Upper lobe of right lung (tissue), 1 donor: ENCODE data around the gene KSR1. TPM values are rescaled to one million over a fixed set of nuclear protein-coding genes. Genes with fewer than 3 reads are reported as not detected.
"Not testable (repeated sequence)": the region's sequence is repeated elsewhere in the genome, so short reads cannot be mapped to it uniquely, and the experiment has no call there.

Experiments
- ATAC-seq: fragments of 200-7000 bp; cut with Tn5 transposase; one replicate; pipeline ENCODE4 v1.9.1; 2020; ENCODE audit warnings: mild to moderate bottlenecking, moderate library complexity
- DNase-seq: peaks from one replicate; pipeline ENCODE4 v3.0.0-alpha.2; 2020
- H3K27ac ChIP-seq: fragments of 200-600 bp; one replicate; pipeline ENCODE4 v1.8.0; 2022
- H3K27me3 ChIP-seq: fragments of 200-600 bp; one replicate; pipeline ENCODE4 v1.8.0; 2022; ENCODE audit warnings: mild to moderate bottlenecking
- H3K36me3 ChIP-seq: fragments of 200-600 bp; one replicate; pipeline ENCODE4 v1.8.0; 2022
- H3K4me1 ChIP-seq: fragments of 200-600 bp; one replicate; pipeline ENCODE4 v1.8.0; 2022
- H3K4me3 ChIP-seq: fragments of 200-600 bp; one replicate; pipeline ENCODE4 v1.8.0; 2022; ENCODE audit warnings: mild to moderate bottlenecking
- H3K9me3 ChIP-seq: fragments of 200-600 bp; one replicate; pipeline ENCODE4 v1.8.0; 2022
- intact Hi-C: fragments of 100-400 bp; cut with DNase I; formaldehyde crosslinking; loops from one replicate; pipeline ENCODE4 v1.11.0; 2022
- total RNA-seq: library from RNA; stranded (reverse); fragmentation: NEBNext Ultra II Directional; extraction: Animal tissue kit (Norgen Biotek cat#: 25700); gene quantifications from one replicate; pipeline ENCODE4 v1.2.1, GENCODE V29; 2021
- TF ChIP-seq, protein P1 (sequence below): fragments of 200-600 bp; IDR thresholded peaks from one replicate; pipeline ENCODE4 v1.8.0; 2022; ENCODE audit warnings: antibody characterized with exemption
- donor health status: DM: no; HTN: yes; CAD: no; lungs with severe emphysema.

The KSR1 gene
- total RNA-seq, 1 donor from 2014 or later: 52.5 TPM

DNA sequence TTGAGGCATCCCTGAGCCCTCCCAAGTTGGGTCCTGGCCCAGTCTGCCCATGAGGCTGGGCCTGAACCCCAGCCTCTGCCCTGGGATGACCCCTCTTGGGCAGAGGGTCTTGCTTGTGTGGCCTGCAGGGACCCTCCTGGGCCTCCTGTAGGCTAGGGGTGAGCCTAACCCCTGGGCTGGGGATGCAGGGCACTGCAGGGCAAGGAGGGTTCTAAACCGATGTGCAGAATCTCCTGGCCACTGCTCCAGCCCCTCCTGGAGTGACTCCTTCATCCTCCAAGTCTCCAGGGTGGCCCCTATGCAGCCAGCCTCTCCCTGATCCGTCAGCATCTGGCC, 212.2 kb downstream of the KSR1 start:
- Histone ChIP-seq H3K4me1 (no peaks in the 10 kb centered on the region), H3K36me3 (no peaks in the 10 kb centered on the region), H3K9me3 (no peaks in the 10 kb centered on the region), H3K4me3 (no peak overlapping the region), H3K27ac (no peak overlapping the region), H3K27me3 (no peaks in the 10 kb centered on the region)
- TF ChIP-seq, protein P1, sequence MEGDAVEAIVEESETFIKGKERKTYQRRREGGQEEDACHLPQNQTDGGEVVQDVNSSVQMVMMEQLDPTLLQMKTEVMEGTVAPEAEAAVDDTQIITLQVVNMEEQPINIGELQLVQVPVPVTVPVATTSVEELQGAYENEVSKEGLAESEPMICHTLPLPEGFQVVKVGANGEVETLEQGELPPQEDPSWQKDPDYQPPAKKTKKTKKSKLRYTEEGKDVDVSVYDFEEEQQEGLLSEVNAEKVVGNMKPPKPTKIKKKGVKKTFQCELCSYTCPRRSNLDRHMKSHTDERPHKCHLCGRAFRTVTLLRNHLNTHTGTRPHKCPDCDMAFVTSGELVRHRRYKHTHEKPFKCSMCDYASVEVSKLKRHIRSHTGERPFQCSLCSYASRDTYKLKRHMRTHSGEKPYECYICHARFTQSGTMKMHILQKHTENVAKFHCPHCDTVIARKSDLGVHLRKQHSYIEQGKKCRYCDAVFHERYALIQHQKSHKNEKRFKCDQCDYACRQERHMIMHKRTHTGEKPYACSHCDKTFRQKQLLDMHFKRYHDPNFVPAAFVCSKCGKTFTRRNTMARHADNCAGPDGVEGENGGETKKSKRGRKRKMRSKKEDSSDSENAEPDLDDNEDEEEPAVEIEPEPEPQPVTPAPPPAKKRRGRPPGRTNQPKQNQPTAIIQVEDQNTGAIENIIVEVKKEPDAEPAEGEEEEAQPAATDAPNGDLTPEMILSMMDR: no peak
- intact Hi-C loops: no loop called here
- DNase-seq (no peak), ATAC-seq (no peak)

DNA sequence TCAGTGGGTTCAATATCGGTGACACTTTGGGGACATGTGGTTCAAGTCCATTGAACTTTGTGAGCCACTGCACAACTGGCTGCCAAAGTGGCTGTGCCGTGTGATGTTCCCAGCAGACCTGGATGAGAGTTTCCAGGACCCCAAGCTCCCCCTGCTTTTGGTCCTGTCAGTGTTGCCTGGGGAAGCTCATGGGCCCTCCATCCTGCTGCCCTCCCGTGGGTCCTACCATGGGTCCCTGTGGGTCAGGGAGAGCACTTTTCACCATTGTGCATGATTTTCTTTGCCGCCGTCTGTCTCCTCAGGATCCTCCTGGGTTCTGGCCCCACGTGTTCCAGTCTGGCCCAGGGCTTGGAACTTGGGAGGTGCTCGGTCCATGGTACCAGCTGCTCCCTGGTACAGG, 212.9 kb downstream of the KSR1 start:
- peak; percentile 30 for DNase-seq
- Histone ChIP-seq H3K4me1 (no peaks in the 10 kb centered on the region), H3K27me3 (no peaks in the 10 kb centered on the region), H3K27ac (no peak overlapping the region), H3K4me3 (no peak overlapping the region), H3K36me3 (no peaks in the 10 kb centered on the region), H3K9me3 (no peaks in the 10 kb centered on the region)
- intact Hi-C loops: no loop called here
- ATAC-seq: no peak
- TF ChIP-seq, protein P1: no peak

DNA sequence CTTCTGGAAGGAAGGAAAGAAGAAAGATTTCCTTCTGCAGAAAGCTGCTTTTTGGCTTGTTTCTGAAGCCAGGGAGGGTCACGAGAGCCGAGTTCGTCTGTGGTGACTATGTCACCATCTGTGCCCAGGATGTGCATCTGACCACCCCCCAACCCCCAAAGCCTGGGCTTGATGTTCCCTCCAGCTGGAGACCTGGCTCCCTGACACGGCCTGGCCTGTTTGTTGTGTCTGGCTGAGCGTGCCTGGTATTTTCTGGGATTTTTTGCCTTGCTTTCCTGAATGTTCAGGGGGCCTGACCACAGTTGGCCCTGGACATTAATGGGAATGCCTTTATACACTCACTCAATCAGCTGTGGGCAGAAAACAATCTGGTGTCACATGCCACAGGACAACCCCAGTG, 213.6 kb downstream of the KSR1 start:
- H3K36me3 ChIP-seq: no peaks in the 10 kb centered on the region
- ATAC-seq (no peak), DNase-seq (peak; percentile 48)
- H3K9me3 ChIP-seq: no peaks in the 10 kb centered on the region
- H3K4me1 ChIP-seq: no peaks in the 10 kb centered on the region
- no peak overlapping the region for H3K27ac ChIP-seq
- H3K27me3 ChIP-seq: no peaks in the 10 kb centered on the region
- TF ChIP-seq, protein P1: no peak
- no peak overlapping the region for H3K4me3 ChIP-seq
- intact Hi-C loops: loop anchor here (10.0 kb wide), 1 partner anchor 85 kb away; no protein-coding TSS in a partner anchor

GRCh38 chr17:27670791-27671590, 214.7 kb downstream of the KSR1 start:
- DNase-seq (peak; percentile 52), ATAC-seq (no peak)
- intact Hi-C loops: loop anchor here (10.0 kb wide), 1 partner anchor 84 kb away; no protein-coding TSS in a partner anchor
- no peaks in the 10 kb centered on the region for H3K4me1 ChIP-seq
- H3K27ac ChIP-seq: no peak overlapping the region
- H3K4me3 ChIP-seq: no peak overlapping the region
- no peaks in the 10 kb centered on the region for H3K27me3 ChIP-seq
- no peaks in the 10 kb centered on the region for H3K9me3 ChIP-seq
- no peaks in the 10 kb centered on the region for H3K36me3 ChIP-seq
- TF ChIP-seq, protein P1: no peak

DNA sequence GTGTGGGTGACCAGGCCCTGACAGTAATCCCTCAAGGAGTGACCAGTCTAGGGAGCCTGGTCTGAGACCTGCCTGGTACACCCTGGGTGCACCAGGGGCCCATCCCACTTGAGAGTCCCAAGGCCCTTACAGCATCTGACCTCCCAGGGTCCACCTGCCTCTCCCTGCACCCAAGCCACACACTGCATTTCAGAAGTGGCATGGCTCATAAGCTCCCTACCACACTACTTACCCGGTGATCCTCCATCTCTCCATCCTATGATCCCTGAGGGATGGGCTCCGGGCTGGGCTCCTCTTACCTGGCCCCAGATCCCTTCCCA, 215.3 kb downstream of the KSR1 start:
- ATAC-seq (no peak), DNase-seq (no peak)
- intact Hi-C loops: loop anchor here (10.0 kb wide), 1 partner anchor 83 kb away; no protein-coding TSS in a partner anchor
- Histone ChIP-seq H3K4me1 (no peaks in the 10 kb centered on the region), H3K9me3 (no peaks in the 10 kb centered on the region), H3K27ac (no peak overlapping the region), H3K36me3 (no peaks in the 10 kb centered on the region), H3K27me3 (no peaks in the 10 kb centered on the region), H3K4me3 (no peak overlapping the region)
- TF ChIP-seq, protein P1: no peak

- not testable (repeated sequence) for H3K36me3 ChIP-seq, H3K27me3 ChIP-seq, H3K9me3 ChIP-seq, H3K4me1 ChIP-seq, H3K27ac ChIP-seq, H3K4me3 ChIP-seq, ATAC-seq
- DNase-seq: peak; percentile 34
- intact Hi-C loops: loop anchor here (10.0 kb wide), 1 partner anchor 83 kb away; no protein-coding TSS in a partner anchor
Measured at GRCh38 chr17:27671977-27672480, 215.8 kb downstream of the KSR1 start.
